Hypothalamus (tissue), 51 donors: ENCODE data around the gene BMP2K.
"Not testable (repeated sequence)": the region's sequence is repeated elsewhere in the genome, so short reads cannot be mapped to it uniquely, and the experiment has no call there.

Experiments
- DNase-seq, 51 donors: peaks; one replicate each; lab custom pipeline; 2025; lab: John Stamatoyannopoulos, UW

Gene BMP2K

DNA sequence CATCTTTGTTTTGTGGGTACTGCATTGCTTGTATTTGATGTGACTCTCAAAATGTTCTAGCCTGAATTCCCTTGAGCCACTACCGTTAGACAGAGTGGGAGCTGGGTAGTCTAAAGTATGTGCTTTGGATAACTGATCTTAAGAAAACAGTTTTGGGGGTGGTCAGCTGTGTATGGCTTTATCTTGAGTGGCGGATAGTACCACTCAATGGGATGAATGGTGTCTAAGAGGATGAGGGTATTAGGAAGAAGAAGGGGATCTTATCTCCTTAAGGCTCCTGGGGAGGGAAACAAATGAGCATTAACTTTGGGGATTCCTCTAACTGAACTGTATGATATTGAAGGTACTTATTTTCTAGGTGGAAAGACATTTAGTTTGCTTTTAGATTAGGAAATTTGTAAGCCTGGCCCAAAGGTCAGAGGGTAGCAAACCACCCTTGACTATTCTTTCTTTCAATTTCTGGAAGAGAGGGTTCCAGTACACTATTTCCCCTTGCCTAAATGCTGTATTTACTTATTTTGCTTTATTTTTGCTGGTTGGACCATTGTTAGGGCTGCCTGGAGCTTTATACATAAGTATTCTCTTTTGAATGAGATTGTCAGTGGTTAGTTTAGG is 11.3 kb downstream of the BMP2K start:
- no peak for DNase-seq

DNA sequence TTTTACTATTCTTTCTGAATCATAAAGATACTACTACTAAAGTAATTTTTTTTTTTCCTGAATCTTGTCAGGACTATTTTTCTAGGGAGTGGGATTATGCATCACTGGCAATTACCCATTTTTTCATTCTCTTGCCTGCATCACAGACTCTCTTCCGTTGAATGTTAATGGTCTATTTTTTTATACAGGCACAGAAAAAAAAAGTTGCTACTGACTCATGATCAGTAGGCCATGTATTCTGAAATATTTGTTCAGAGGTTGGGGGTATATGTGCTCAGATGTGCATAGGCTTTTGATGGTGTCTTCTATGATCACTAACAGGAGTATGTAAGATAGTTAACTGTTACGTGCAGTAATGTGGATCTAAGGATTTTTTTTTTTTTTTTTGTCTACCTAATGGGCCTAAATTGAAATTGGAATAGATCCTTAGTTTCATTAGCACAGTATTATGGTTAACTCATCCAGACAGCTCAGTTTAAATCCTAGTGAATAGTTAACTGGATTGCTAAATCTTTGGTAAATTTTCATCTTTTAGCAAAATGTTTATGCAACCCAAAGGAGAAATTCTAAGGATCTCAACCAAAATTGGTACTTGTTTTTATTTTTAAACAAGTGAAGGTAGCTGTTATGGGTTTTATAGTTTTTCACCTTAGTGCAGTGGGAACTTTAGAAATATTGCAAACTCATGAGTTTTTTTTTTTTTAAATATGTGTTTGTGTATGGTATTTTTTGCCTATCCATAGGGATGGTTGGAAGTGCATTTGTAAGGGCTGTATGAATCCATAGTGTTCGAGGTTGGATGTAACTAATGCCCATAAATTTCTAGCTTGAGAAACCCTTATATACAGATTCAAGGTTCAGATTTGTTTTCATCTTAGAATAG is 12.1 kb downstream of the BMP2K start:
- no peak for DNase-seq

DNA sequence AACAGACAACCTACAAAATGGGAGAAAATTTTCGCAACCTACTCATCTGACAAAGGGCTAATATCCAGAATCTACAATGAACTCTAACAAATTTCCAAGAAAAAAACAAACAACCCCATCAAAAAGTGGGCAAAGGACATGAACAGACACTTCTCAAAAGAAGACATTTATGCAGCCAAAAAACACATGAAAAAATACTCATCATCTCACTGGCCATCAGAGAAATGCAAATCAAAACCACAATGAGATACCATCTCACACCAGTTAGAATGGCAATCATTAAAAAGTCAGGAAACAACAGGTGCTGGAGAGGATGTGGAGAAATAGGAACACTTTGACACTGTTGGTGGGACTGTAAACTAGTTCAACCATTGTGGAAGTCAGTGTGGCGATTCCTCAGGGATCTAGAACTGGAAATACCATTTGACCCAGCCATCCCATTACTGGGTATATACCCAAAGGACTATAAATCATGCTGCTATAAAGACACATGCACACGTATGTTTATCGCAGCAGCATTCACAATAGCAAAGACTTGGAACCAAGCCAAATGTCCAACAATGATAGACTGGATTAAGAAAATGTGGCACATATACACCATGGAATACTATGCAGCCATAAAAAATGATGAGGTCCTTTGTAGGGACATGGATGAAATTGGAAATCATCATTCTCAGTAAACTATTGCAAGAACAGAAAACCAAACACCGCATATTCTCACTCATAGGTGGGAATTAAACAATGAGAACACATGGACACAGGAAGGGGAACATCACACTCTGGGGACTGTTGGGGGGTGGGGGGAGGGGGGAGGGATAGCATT is 19.7 kb downstream of the BMP2K start:
- not testable (repeated sequence) for DNase-seq

DNA sequence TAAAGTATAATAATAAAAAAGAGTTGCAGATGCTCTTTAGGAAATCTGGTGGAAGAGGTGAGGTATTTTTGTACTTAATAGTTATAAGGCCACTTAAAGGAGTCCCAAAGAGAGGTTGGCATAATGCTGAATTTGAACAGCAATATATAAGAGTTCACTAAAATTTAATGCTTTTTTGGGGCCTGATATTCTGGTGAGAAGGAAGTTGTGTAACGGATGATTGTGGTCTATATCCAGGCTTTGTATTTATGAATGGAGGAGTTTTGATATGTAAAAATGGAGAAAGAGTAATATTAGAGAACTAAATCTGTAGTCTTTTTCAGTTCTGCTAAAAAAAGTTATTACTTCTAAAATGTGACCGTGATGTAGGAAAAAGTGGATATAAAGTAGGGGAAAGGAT is 20.4 kb downstream of the BMP2K start:
- DNase-seq = no peak

DNA sequence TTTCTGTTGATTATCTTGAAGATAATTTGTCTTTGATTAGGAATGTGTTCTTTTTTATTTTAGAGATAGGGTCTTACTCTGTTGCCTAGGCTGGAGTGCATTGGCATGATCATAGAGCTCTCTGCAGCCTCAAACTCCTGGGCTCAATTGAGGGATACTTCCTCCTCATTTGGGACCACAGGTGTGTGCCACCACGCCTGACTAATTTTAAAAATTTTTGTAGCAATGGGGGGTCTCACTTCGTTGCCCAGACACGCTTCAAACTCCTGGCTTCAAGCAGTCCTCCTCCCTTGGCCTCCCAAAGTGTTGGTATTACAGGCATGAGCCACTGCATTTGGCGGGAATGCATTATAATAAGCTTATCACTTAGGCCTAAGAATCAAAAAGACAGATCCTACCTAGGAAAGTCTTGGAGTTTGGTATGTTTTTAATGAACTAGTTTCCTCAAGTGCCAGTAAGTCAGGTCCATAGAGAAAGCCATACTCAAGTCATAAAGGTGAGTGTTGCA is 21.7 kb downstream of the BMP2K start:
- no peak for DNase-seq

DNA sequence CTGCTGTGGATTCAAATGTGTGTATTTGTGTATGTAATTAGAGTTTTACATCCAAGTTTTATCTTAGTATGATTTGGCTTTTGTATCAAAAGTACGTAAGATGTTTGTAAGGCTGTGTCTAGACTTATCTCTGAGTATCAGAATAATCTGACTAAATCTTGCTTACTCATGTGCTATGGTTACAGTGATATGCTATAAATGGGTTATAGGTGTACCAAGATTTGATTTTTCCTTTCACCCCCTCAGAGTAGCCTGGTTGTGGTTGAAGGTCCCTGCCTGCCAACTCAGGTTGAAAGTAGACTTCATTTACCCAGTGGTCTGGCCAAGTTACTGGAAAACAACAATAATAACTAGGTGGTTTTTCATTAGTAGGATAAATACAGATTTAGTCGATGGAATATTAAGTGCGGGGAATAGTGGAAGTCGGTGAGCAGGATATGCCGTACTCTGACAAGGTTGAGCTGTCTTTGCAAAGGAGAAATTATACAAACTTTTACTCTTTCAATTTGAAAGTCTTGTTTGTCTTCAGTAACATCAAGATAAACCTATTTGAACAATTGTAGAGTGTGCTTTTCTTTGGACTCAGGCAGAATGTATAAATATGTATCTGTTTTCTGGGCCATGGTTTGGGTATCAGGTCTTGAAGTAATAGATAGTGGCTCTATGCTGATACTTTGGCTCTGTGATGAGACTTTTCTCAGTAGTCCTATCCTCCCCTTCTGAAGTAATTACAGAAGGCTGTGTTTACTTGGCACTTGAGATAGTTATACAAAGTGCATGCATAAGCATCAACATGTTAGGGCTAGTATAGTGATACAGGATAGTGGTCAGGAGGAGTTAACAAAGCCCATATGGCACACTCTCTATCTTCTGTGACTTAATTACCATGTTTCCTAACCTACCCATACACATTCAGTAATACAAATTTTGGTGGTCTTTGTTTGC is 23.7 kb downstream of the BMP2K start:
- DNase-seq = no peak

DNA sequence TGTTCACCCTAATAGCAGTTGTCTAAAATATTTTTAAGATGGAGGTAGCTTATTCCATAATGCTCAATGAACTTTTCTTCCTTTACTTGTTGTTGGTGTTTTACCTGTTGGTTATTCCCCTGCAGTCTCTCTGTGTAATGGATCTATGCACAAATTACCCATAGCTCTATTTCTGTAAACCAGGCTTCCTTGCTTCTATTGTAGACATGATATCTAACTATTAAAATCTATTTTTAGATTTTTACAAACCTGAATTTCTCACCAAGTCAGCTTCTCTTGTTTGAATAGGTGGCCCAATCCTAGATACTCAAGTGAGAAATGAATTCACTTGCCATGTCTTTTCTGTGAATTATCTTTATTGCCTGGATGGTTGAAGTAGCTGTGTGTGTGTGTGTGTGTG is 24.8 kb downstream of the BMP2K start:
- no peak for DNase-seq

DNA sequence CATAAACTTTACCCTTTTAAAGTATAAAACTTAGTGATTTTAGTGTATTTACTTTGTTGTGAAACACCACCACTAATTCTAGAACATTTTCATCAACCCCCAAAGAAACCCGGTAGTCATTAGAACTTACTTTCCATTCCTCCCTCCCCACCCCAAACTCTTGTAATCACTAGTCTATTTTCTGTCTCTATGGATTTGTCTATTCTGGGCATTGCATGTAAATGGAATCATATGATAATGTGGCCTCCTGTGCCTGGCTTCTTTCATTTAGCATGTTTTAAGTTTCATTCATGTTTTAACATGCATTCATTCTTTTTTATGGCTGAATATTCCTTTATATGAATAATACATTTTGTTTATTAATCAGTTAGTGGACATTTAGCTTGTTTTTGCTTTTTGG is 27.8 kb downstream of the BMP2K start:
- no peak for DNase-seq

DNA sequence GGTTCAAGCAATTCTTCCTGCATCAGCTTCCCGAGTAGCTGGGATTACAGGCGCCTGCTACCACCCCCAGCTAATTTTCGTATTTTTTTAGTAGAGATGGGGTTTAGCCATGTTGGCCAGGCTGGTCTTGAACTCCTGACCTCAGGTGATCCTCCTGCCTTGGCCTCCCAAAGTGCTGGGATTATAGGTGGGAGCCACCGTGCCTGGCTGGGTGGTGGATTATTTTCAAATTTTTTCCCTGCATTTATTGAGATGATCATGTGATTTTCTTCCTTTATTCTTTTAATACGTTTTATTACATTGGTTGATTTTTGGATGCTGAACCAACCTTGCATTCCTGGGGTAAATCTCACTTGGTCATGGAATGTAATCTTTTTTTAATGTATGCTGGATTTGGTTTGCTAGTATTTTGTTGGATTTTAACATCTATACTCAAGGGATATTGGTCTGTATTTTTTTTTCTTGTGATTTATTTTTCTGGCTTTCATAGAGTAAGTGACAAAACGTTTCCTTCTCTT is 30.9 kb downstream of the BMP2K start:
- no peak for DNase-seq

DNA sequence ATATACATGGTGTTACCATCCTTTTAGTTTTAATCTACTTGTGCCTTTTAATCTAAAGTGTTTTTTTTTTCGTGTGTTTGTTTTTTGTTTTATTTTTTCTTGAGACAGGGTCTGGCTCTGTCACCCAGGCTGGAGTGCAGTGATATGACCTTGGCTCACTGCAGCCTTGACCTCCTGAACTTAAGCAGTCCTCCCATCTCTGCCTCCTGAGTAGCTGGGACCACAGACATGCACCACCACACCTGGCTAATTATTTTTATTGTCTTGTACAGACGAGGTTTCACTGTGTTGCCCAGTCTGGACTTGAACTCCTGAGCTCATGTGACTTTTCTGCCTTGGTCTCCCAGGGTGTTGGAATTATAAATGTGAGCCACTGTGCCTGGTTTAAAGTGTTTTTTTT is 33.1 kb downstream of the BMP2K start:
- DNase-seq = no peak

DNA sequence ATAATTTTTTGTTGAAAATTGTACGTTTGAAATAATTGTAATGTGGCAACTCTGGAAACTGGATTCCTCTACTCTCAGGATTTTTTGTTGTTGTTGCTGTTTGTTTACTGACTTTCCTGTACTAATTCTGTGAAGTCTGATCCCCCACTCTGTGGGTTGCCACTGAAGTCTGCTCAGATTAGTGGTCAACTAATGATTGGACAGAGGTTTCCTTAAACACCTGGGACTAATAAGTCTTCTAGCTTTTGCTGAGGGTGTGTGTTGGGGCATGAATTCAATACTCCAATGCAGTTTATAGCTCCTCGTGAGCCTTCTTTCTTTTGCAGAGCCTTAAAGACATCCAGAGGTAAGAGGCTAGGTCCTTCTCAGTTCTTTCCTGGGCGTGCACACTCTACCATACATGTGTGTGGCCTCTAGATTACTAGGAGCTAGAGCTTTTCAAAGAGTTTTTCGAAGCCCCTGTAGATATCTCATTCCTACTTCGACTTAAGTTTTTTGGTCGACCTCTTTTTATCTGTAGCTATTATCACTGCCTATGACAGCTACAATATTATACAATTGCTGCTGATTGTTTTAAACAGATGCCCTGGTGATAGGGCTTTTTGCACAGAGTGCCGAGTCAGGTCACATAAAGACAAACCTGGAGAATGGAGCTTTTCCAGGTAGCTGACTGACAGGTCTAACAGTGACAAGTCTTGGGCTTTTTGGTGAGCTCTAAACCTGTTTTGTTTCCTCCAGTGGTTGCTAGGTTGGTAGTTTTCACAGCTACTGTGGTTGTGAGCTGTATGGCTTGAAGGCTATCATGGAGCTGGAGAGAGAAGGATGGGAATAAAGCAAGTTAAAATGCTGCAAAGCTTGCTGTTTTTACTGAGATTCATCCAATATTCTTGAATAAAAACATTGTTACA is 34.0 kb downstream of the BMP2K start:
- DNase-seq = no peak

DNA sequence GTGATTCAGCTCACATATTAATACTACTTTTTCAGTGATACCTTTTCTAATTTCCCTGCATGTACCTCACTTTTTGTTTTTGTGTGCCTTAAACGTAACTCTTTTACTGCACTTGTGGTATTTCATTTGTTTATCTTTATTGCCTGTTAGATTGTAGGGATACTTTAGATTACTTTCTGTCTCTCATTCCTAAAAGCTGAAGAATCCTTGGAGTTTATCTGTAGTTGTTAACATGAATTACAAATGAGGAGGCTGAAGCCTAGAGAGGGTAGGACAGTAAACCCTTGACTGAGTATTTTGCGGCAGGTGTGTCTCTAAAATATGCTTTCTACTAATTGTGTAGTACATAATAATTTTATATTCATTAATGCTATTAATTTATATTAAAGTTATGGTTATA is 34.9 kb downstream of the BMP2K start:
- no peak for DNase-seq

DNA sequence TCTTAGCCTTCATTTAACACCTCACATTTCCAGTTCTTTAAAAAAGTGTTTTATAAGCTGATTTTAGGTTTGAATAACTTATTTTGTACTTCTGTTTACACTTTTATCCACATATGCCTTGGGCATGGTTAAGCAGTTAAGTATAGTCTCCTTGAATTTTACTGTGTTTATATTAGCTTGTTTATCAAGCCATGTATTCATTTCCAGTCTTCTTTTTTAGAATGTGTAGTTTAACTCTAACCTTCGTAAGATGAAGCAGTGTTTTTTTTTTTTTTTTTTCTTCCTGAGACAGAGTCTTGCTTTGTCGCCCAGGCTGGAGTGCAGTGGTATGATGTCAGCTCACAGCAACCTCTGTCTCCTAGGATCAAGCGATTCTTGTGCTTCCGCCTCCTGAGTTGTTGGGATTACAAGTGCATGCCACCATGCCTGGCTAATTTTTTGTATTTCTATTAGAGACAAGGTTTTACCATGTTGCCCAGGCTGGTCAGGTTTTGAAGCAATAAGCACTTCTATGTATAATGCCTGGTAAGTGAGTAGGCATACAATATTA is 42.5 kb downstream of the BMP2K start:
- no peak for DNase-seq

DNA sequence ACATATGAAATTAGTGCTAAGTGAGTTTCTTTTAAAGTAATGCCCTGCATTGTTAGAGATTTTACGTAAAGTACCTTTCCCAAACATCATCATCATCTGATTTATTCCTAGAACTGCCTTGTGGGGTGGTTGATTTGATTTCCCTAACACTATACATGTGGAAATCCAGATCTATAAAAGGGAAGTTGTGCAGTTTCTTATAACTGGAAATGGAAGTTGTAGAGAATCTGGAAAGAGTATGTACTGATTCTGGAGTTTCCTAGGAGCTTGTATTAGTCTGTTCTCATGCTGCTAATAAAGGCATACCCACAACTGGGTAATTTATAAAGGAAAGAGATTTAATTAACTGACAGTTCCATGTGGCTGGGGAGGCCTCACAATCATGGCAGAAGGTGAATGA is 47.9 kb downstream of the BMP2K start:
- no peak for DNase-seq

DNA sequence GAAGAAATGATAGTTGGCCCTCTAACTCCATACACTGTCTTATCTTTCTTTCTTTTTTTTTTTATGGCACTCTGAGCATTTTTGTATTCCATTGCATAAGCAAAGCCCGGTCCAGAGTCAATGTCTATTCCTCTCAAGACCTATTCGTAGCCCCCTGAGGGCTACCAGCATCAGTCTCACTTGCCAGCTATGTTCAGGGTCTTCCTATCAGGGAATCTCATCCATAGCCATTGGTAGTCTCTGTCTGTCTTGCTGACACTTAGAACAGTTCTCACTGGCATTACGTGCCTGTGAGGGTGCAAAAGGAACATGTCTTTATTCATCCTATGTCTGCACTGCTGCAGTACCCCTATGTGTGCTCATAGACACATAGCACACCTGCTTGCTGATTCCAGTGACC is 51.0 kb downstream of the BMP2K start:
- DNase-seq = no peak

DNA sequence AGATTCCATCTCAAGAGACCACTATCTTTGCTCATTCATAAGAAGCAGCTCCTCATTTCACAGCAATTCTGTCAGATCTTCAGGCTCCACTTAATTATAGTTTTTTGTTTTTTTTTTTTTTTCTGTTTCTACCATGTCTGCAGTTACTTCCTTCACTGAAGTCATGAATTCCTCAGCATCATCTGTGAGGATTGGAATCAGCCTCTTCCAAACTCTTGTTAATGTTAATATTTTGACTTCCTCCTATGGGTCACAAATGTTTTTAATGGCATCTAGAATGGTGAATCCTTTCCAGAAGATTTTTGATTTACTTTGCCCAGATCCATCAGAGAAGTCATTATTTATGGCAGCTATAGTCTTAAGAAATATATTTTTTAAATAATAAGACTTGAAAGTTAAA is 53.1 kb downstream of the BMP2K start:
- DNase-seq = no peak

DNA sequence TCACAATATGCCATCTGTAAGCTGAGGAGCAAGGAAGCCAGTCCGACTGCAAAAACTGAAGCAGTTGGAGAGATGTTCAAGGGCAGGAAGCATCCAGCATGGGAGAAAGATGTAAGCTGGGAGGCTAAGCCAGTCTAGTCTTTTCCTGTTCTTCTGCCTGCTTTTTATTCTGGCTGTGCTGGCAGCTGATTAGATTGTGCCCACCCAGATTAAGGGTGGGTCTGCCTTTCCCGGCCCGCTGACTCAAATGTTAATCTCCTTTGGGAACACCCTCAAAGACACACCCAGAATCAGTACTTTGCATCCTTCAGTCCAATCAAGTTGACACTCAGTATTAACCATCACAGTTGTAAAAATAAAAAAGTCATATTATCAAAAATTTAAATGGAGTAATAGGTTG is 63.5 kb downstream of the BMP2K start:
- not testable (repeated sequence) for DNase-seq

DNA sequence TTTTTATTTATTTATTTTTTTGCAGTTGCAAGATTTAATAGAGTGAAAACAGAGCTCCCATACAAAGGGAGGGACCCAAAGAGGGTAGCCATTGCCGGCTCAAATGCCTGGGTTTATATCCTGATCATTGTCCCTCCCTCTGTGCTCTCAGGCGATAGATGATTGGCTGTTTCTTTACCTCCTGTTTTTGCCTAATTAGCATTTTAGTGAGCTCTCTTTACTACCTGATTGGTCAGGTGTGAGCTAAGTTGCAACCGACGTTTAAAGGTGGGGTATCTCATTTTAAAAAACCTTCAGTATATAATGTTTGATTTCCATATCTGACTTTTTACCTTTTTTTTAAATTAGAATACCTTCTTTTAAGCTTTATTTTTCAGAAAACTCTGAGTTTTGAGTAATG is 64.1 kb downstream of the BMP2K start:
- not testable (repeated sequence) for DNase-seq

DNA sequence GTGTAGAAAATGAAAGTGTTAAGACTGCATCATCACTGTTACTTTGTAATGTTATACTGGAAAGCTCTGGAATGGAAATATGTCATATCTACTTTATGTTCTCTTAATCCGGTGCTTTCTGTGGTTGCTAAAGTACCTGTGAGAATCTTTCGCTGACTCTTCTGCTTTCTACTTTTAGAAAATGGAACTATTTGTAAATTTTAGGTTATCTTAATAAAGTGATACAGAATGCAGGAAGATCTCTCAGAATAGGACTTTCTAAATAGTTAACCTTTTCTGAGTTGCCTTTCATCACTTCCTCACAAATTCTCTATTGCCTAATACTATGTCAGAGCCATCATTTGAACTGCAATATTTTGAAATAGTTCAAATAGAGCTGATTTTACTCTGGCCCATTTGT is 69.3 kb downstream of the BMP2K start:
- DNase-seq = no peak
